NCI-H2196 treated with DMSO at 0.1 percent for 48 hours (cell line): ENCODE data around the gene KCNMA1.

Experiments
- DNase-seq: peaks from one replicate; lab custom pipeline; 2025; ENCODE audit not compliant: unreplicated experiment; lab: John Stamatoyannopoulos, UW

KCNMA1 gene

DNA sequence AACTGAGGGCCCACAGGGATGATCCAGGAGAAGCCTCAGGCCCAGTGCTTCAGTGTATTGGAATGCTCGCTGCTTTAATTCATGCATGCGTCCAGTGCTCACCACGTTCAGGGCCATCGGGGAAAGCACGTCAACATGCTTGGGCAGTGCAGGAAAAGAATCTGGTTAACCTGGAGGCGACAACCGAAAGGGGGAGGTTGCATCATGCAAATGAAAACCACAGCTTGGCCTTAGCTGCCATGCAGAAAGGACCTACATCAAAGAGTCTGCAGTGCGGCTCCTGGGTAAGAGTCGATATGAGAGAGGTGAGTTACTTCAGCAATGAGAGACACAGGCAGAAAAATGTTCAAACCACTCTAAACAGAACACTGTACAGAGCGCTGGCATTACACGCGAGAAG is 440.1 kb downstream of the KCNMA1 start:
- no peak for DNase-seq

DNA sequence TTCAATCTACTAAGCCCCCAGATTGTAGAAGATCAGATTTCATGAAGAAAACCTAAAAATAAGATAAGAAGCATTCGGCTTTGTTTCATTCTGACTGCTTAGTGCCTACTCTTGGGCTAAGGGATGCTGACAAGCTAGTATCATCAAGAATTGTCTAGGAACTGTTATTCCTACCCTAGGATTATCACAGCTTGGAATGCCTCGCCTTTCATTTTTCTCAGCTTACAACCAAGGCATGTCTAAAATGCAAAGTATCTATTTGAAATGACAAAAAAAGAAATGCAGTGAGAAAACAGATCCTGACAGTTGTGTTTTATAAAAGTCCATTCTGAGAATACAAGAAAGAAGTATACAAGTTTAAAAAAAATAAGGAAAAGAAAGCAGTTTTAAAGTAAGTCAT is 441.0 kb downstream of the KCNMA1 start:
- no peak for DNase-seq

DNA sequence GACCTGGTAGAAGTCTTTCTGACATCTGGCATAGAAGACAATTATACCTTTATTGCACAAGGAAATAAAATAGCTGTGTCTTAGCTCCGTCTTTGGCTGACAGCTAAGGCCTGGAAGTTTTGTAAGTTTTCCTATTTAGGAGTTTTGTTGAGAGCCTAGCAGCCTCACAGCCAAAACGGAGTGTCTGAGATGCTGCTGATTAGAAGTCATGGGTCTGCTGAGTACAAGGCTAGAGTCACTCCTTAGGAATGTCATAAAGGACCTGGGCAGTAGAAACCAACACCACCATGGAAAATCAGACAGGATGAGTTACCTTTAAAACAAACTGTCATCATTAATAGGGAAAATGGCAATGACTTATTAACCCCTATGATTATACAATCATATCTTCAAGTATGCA is 442.5 kb downstream of the KCNMA1 start:
- DNase-seq = no peak

DNA sequence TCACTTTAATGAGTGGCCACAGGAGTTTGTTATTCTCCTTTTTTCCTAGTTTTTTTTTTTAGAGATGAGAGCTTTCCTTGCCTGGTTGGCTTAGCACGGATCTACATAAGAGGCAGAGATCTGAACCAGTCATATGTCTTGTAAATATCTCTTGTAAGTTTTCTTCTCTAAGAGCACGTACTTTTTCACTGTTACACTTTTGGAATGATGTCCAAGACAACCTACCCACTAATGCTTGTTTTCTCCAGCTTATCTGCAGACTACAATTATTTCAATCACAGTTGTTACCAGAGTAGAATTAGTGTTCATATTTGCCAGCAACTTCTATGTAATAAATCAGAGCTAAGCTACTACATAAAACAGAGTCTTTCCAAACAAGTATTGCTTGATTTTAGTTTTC is 444.6 kb downstream of the KCNMA1 start:
- DNase-seq = no peak

DNA sequence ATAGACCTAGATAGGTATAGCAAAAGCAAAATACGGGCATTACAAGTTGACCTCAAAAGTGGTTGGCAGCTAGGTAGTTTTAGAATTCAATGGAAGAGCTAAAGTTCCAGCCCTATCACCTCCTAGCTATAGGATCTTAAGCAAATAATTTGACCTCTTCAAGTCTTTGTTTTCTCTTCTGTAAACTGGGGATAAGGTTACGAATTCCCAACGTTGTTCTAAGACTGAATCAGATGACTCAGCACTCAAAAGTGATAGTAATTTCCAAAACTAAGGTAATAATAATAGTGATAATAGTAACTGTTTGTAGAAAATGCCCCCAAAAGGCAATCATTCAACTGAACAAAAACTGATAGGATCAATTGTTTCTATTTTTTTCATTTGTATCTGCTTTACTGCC is 445.2 kb downstream of the KCNMA1 start:
- no peak for DNase-seq

DNA sequence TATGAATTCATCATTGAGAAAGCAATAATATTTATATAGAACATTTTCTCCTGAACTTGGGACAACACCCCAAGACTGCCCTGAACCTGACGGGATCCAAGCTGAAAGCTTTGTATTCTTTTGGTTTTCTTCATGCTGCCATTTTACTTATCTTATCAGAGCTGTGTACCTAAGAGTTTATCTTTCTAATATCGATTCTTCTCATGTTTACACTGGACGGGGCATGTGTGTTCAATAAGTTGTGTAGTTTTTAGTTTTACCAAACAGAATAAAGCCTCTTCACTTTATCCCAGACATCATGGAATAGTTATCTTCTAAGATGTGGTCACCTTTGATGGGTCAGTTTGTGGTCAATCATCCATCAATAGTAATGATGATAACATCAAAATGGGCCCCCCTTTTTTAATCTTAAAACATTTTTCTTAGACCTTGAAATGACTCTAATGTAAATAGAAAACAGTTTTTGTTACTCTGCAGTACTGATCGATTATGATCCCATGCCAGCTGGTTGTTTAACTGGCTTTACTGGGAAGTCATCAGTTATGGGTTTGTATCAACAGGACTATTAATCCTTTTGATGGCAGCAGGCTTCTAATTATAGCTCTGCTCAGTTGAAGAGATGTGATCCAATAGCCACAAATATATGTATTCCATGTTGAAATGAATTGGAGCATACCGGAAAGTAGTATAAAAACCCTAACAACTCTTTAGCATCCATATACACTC is 446.1 kb downstream of the KCNMA1 start:
- DNase-seq = no peak

DNA sequence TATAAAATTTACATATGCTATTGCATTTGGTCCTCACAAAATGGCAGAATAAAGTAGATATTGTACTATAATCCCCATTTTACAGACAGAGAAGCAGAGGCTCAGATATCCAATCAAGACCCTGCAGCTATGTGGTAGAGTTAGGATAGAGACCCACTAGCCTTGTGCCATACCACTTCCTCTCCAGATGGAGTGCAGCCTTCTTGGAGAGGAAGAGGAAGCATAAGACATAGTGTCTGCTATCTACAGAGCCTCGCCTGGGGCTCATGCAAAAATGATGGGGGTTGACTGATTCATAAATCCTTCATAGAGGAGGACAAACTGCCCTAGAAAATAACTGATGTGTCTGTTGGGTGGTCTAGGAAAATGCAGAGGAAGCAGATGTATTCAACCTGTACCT is 447.3 kb downstream of the KCNMA1 start:
- DNase-seq = no peak

DNA sequence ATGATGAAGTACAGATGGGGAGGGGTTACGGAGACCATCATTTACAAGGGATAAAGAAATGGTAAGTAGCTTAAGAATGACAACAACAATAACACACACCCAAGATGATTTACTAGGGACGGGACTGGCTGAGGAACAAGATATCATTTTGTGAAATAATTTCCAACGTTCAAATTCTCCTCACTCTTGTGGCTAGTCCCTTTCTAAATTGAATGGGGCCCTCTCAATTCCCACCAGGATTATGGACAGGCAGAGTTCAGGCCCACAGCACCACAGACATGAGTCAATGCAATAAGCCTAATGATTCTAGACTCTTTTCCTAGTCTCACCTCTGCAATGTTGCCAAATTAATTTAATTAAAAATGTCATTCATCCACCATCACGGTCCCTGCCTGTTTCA is 448.1 kb downstream of the KCNMA1 start:
- no peak for DNase-seq

DNA sequence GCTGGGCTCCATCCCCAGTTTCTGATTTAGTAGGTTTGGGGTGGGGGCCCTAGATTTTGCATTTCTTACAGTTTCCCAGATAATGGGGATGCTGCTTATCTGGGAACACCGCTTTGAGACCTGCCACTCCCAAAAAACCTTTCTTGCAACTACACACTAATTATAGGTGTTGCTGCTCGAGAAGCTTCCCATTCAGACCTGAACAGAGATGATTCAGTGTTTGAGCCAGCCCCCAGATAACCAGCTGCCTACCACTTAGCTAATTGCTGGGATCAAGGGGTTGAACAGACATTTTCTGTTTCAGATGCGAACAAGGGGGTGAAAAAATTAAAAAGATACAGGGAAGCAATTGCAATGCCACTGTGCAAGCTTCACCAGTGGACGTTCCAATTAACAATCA is 448.5 kb downstream of the KCNMA1 start:
- DNase-seq = no peak

DNA sequence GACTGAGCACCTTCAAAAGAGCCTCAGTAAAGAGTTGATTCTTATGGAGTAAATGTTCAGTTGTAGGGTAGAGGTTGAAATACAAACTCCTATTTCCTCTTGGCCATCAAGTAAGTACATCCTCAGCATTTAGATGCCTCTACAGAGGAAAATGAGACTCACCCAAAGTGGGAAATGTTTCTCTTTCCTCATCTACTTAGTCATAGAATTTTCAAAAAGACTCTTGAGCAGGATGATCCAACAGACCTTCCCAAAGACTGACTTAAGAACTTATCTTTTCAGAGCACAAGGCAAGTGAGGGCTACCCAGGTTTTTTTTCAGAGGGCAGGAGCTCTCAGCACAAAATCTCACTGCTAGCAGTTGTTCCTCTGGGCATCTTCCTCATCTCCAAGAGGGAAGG is 449.1 kb downstream of the KCNMA1 start:
- no peak for DNase-seq

DNA sequence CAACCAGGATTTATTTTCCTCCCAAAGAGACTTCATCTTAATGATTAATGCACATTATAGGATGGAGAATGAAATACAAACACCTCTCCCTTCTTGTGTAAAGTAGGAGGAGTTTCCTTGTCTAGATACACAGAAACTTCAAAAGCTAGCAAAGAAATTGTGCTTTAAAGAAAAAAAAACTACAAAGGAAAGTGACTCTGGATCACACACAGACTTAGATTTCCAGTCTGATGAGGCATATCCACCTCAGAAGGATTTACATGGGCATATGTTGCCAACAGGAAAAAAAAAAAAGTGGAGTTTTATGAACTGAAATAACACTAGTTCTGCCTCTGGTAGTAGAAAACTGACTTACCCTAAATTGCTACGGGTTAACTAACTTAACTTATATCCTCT is 449.6 kb downstream of the KCNMA1 start:
- DNase-seq = no peak

DNA sequence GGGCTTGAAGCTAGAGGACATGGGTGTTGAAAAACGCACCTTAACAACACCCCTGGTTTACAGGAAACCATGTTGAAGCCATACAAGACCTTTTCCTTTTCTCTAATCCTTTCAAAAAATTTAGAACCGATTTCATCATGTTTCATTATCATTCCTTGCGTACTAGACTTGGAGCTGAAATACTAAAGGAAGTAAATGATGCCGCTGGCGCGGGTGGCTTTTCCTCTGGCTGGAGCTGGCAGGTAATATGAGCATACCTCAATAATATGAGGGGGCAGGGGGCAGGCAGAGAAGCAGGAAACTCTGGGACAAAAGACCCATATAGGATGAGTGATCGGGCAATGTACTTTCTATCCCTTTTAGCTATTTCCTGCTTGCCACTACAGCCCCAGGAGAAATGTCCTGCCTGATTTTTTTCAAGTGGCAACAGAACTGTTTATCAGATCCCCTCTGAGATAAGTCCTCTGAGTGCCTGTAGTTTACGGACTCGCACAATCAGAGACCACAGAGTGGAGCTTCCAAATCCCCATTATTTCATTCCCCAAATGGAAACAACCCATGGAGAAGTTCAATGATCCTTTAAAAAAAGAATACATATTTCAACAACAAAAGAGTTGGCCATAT is 450.1 kb downstream of the KCNMA1 start:
- no peak for DNase-seq

DNA sequence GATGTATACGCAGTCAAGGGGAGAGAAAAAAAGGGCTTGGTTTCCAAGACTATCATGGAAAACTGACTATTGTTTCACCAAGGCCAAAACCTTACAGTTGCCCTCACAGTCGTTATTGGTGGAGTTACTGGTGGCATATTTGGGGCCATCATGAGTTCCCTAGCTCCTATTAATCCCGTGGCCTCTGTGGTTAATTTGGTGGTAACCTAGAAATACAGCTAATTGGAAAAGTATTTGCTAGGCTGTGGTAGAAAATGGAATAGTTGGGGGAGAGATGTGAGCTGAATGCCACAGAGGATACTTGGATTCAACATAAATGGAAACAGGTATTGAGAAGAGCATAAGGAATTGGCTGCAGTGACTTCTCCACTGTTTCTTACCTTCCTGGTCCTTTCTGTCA is 450.7 kb downstream of the KCNMA1 start:
- no peak for DNase-seq

DNA sequence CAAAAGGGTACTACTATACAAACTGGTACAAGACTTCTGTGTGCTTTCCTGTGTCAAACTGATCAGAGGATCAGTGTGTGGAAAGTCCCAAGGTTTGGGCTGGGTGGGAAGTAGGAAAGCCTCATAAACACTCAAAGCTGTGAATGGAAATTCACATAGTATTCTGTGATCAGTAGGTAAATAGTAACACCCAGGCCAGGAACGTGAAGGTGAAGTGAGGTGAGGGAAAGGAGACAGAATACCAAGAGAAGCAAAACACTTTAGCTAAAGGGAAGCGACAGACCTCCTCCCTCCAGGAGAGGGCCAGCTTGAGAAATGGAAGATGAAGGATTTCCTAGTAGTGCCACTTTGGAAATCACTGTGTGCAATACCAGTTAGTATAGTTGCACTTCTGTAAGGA is 451.9 kb downstream of the KCNMA1 start:
- DNase-seq = no peak

DNA sequence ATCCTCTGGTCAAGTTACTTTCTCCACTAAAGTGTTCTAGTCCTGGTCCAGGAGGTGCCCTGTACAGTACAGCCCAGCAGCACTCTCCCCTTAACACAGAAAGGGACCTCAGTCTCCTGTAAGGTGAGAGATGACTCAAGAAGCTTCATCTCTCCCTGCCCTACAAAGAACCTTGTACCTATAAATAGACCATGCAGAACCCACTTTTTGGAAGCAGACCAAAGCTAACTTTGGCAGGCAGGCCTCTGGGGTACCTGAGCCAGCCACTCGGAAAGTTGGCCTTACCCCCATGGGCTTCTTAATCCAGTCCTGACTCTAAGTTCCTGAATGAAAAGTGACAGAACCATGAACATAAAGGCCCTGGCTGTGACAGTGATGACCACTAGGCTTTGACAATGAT is 454.8 kb downstream of the KCNMA1 start:
- DNase-seq = no peak

DNA sequence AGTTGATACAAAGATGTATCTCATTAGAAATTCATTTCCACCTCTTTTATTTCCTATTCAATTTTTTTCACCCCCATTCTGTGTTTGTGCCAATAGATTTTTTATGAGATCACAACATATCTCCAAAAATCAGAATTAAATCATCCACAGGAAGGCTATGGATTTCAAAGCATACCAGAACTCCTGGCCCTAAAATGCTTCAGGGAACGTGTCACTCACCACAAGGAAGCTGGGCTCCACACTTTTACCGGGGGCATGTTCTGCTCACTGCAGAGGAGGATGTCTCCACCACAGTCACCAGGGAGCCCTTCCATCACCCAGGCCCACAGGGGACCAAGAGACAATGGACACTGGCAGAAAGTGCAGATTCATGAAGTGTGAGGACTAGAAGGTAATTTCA is 456.8 kb downstream of the KCNMA1 start:
- DNase-seq = no peak

DNA sequence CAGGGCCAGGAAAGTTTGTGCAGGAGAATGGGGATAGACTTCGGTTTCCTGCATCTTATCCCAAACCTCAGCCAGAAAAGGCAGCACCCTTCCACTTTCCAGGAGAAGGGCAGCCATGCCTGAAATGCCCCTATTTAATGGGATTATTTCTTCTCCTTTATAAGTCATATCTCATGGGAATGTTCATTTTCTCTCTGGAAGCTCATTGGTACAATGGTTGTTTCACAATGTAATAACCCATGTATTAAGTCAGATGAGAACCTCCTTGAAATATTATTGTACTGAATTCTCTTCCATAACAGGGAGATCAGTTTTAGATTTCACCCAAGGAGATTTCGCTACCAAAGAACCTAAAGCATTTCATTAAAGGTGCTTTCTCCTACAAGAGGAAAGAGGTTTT is 457.5 kb downstream of the KCNMA1 start:
- no peak for DNase-seq

DNA sequence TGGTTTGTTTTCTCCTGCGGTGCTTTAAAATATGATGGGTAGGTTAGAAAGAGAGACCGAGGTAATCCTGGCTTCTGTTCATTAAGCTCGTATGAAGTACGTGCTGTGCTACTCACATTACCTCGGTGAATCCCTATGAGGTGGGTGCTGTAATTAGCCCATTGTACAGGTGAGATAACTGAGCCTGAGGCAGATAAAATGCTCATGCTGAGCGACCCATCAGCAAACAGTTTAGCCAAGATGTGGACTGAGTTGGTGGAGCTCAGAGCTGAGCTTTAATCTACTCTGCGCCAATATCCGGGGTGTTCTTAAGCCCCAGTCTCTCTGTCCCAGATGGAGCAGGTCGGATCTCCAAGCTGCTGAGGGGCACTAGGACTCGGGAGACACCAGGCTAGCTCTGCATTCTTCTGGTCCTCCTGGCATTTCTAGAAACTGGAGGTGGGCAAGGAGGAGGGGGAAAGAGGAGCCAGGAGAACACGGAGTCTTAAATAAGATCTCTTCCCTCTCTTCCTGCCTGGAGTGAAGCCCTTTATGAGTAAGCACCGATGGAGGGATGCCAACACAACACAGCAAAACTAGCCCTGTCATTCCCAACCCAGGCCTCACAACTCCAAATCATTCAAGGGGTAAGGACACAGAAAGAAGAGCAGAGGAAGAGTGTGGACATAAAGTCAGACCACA is 458.5 kb downstream of the KCNMA1 start:
- DNase-seq = no peak

DNA sequence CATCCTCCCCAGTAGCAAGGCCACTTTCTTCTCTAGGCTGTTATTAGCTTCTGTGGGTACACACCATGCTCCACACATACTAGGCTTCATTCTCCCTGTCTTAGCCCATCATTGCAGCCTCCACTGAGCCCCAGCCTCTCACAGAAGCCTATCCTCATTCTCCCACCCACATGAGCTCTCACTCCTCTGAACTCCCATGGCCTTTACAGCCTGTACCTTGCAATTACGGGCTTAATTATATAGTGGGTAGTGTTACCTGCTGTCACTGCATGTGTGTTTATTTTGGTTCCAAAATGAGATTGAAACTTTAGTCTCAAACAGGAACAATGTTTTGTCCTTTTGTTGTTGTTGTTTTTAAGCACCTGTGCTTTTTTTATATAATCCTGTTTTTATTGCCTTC is 460.0 kb downstream of the KCNMA1 start:
- no peak for DNase-seq

DNA sequence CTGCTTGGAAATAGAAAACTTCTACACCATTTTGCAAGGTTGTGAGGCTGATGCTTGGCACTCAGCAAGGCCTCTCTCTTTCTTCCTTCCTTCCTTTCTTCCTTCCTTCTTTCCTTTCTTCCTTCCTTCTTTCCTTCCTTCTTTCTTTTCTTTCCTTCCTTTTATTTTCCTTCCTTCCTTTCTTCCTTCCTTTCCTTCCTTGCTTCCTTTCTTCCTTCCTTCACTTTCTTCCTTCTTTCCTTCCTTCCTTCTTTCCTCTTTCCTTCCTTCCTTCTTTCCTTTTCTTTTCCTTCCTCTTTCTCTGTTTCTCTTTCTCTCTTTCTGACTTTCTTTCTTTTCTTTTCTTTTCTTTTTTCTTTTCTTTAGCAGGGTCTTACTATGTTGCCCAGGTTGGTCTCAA is 460.4 kb downstream of the KCNMA1 start:
- no peak for DNase-seq

DNA sequence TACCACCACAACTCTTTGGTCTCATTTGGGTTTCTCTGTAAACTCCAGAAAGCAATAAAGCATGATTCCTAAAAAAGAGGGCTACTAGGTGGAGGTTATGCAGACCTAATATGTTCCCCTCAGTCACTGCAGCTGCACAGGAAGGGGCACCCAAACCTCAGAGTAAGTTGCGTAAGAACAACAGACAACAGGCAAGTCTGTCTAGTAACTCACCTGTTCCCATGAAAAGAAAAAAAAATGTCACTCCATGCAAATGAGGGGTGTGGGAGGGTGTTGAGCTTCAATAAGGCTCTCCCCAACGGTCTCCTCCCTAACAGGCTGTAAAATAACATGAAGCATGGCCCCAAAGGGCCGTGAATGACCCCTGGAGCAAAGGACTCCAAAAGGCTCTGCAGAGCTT is 461.4 kb downstream of the KCNMA1 start:
- no peak for DNase-seq

DNA sequence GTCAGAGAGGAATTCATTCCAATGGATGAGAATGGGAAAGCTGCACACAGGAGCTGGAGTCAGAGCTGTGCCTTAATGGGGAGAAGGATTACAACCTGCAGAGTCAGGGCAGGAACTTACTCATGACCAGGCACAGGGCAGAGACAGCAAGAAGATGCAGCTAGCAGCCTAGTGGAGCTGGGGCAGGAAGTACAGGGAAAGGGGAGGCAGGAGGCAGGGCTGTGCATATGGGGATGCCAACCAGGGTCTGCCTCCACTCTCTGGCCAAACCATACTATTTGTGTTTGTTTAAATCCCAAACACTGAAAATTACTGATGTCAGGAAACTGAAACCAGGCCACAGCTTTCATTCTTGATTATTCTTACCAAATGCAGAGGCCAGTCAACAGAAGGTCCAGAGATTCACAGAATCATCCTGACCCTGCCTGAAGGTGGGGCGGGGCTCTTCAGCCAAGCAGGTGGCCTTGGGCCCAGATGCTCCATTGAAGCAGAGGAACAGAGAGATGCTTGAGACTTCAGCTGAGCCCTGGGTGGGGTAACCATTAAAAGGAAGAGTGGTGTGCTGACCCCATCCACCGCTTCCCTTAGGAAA is 461.9 kb downstream of the KCNMA1 start:
- no peak for DNase-seq
